K562 (cell line): Measurements from ENCODE around the gene RXRA. TPM values are rescaled to one million over a fixed set of nuclear protein-coding genes. Genes with fewer than 3 reads are reported as not detected.
A peak's percentile ranks its signal among the peaks of the same experiment; 100 is the strongest.

ENCODE experiments used
- ATAC-seq: fragments of 200-7000 bp; cut with Tn5 transposase; 3 replicates; pipeline ENCODE4 v1.9.1; 2020; ENCODE audit warnings: moderate library complexity
- BruUV-seq: library from RNA; stranded (reverse); fragments of 400-500 nt; replicated peaks from 2 replicates; lab custom pipeline; 2021; lab: Mats Ljungman, UMichigan
- CTCF ChIA-PET: fragments of 300-600 bp; formaldehyde crosslinking; extraction: SDS; loops from one replicate; lab custom pipeline; 2021; ENCODE audit warnings: low intra/inter-chr PET ratio; lab: Yijun Ruan, JAX
- POLR2A ChIA-PET: fragments of 300-600, 350-650 bp; sonication (Branson Sonifier 250); formaldehyde crosslinking; extraction: SDS; loops from one replicate; lab custom pipeline; 2021; ENCODE audit warnings: antibody characterized with exemption, inconsistent platforms; lab: Yijun Ruan, JAX
- DNase-seq, 4 experiments: peaks; one replicate each; pipeline versions ENCODE4 v3.0.0 to v3.0.0-alpha.2; 2011 to 2018; ENCODE audit warnings: low spot score in 3 of 4, mixed read lengths in 3 of 4; ENCODE audit errors: extremely low read depth in 1 of 4
- FAIRE-seq: peaks from 2 replicates; lab custom pipeline; 2011; peaks lifted over from hg19 to GRCh38; lab: Jason Lieb, UNC
- H2AFZ ChIP-seq: 2 replicates; pipeline ENCODE4 v1.6.0; 2011; ENCODE audit warnings: low read depth, low read length, control low read depth, inconsistent platforms
- H3K27ac ChIP-seq: fragments of 200-600 bp; 3 replicates; pipeline ENCODE4 v1.8.0; 2011; ENCODE audit warnings: low read depth, mild to moderate bottlenecking, control low read depth, inconsistent platforms, low read length, moderate library complexity, mixed read lengths; ENCODE audit errors: extremely low read depth
- H3K27me3 ChIP-seq, 2 experiments: fragments of 300-600 bp in 1 of 2; 2 replicates in 1 of 2; 3 replicates in 1 of 2; pipeline versions ENCODE4 v1.6.0 to v1.8.0; 2011; ENCODE audit warnings: inconsistent platforms in 2 of 2, low read length in 2 of 2, mild to moderate bottlenecking in 1 of 2, mixed read lengths in 1 of 2, moderate library complexity in 1 of 2; ENCODE audit not compliant: control insufficient read depth in 2 of 2, insufficient read depth in 2 of 2
- H3K36me3 ChIP-seq: fragments of 300-600 bp; 3 replicates; pipeline ENCODE4 v1.8.0; 2011; ENCODE audit warnings: mild to moderate bottlenecking, low read length, inconsistent platforms; ENCODE audit not compliant: control insufficient read depth, insufficient read depth
- H3K4me1 ChIP-seq, 2 experiments: fragments of 200-600 bp in 1 of 2; replicated peaks in 1 of 2; 2 replicates in 1 of 2; 3 replicates in 1 of 2; pipeline versions ENCODE4 v1.5.1 to v1.8.0; 2011; ENCODE audit warnings: inconsistent platforms in 2 of 2, low read length in 2 of 2, mild to moderate bottlenecking in 1 of 2, mixed read lengths in 1 of 2, moderate library complexity in 1 of 2; ENCODE audit not compliant: control insufficient read depth in 2 of 2, insufficient read depth in 2 of 2
- H3K4me2 ChIP-seq: 2 replicates; pipeline ENCODE4 v1.6.1; 2011; ENCODE audit warnings: low read length, control low read depth, inconsistent platforms, mixed read lengths; ENCODE audit not compliant: insufficient read depth
- H3K4me3 ChIP-seq: fragments of 200-600 bp; sonication (generic), shearing (Covaris generic); 2 replicates; pipeline ENCODE4 v1.5.1; 2016; ENCODE audit warnings: control low read depth, inconsistent platforms
- H3K79me2 ChIP-seq: fragments of 200-600 bp; 3 replicates; pipeline ENCODE4 v1.8.0; 2011; ENCODE audit warnings: low read length, inconsistent platforms; ENCODE audit not compliant: control insufficient read depth, insufficient read depth
- H3K9ac ChIP-seq, 2 experiments: 2 replicates each; pipeline versions ENCODE4 v1.6.0 to v1.6.1; 2011; ENCODE audit warnings: low read depth in 2 of 2, low read length in 2 of 2, control low read depth in 1 of 2, inconsistent platforms in 1 of 2, mild to moderate bottlenecking in 1 of 2, mixed read lengths in 1 of 2; ENCODE audit not compliant: insufficient read depth in 1 of 2
- H3K9me1 ChIP-seq: one replicate; pipeline ENCODE4 v1.6.0; 2011; ENCODE audit warnings: inconsistent platforms, mild to moderate bottlenecking, low read length, moderate library complexity; ENCODE audit not compliant: control insufficient read depth, insufficient read depth
- H3K9me3 ChIP-seq: replicated peaks from 2 replicates; pipeline ENCODE4 v1.5.1; 2011; ENCODE audit warnings: low read depth, low read length, inconsistent platforms; ENCODE audit not compliant: control insufficient read depth, insufficient read depth
- H4K20me1 ChIP-seq: replicated peaks from 2 replicates; pipeline ENCODE4 v1.6.1; 2011; ENCODE audit warnings: low read length, inconsistent platforms, mixed read lengths; ENCODE audit not compliant: control insufficient read depth, insufficient read depth
- BCOR ChIP-seq: fragments of 450-650 bp; IDR thresholded peaks from 2 replicates; pipeline ENCODE4 v1.6.1; 2016
- CBX1 ChIP-seq: sonication (generic); IDR thresholded peaks from 2 replicates; pipeline ENCODE4 v1.6.1; 2016; ENCODE audit warnings: antibody characterized with exemption, low read depth, mild to moderate bottlenecking
- GTF2E2 ChIP-seq: fragments of 200-800 bp; sonication (Bioruptor generic); IDR thresholded peaks from 2 replicates; pipeline ENCODE4 v1.6.1; 2016; ENCODE audit warnings: missing genetic modification characterization, missing compliant biosample characterization
- MEF2D ChIP-seq: conservative IDR thresholded peaks from 2 replicates; pipeline ENCODE4 v1.6.1; 2016; ENCODE audit warnings: low read depth, missing genetic modification characterization, missing compliant biosample characterization
- PCBP1 ChIP-seq: fragments of 200-400 bp; formaldehyde crosslinking; IDR thresholded peaks from 2 replicates; pipeline ENCODE4 v1.6.1; 2018; ENCODE audit warnings: mild to moderate bottlenecking, low read depth, low read length; ENCODE audit not compliant: poor library complexity, severe bottlenecking
- POLR2AphosphoS5 ChIP-seq: IDR thresholded peaks from 2 replicates; pipeline ENCODE4 v1.6.1; 2011; ENCODE audit warnings: mild to moderate bottlenecking, low read depth, low read length, moderate library complexity; ENCODE audit not compliant: control insufficient read depth, insufficient read depth
- TEAD1 ChIP-seq, 2 experiments: fragments of 450-650 bp in 1 of 2; sonication (generic) in 1 of 2; formaldehyde crosslinking; IDR thresholded peaks; 2 replicates each; pipeline versions ENCODE4 v1.4.0 to v1.8.0; 2020 to 2022; ENCODE audit warnings: mild to moderate bottlenecking in 2 of 2, missing genetic modification reagents in 1 of 2
- ZNF347 ChIP-seq: fragments of 450-650 bp; formaldehyde crosslinking; IDR thresholded peaks from 2 replicates; pipeline ENCODE4 v1.4.0; 2020; ENCODE audit warnings: low read depth, mild to moderate bottlenecking, moderate library complexity
- ZNF507 ChIP-seq: conservative IDR thresholded peaks from 2 replicates; pipeline ENCODE4 v1.6.1; 2017; ENCODE audit warnings: missing genetic modification characterization, missing compliant biosample characterization
- ZNF561 ChIP-seq: fragments of 450-650 bp; formaldehyde crosslinking; conservative IDR thresholded peaks from 2 replicates; pipeline ENCODE4 v1.4.0; 2020; ENCODE audit warnings: mild to moderate bottlenecking, moderate library complexity
- ZSCAN29 ChIP-seq: fragments of 450-650 bp; IDR thresholded peaks from 2 replicates; pipeline ENCODE4 v1.6.1; 2017
- WGBS: fragments of 100-300 bp; shearing (Covaris generic); methylation state at CpG from one replicate; pipeline ENCODE4 v1.1.6; 2016; ENCODE audit warnings: low coverage, mixed read lengths; ENCODE audit not compliant: insufficient coverage; ENCODE audit errors: missing lambda C conversion rate; 5-methylcytosine and 5-hydroxymethylcytosine counted together
- in situ Hi-C: fragments of 300-500 bp; cut with MboI; formaldehyde crosslinking; loops from 4 replicates; pipeline ENCODE4 v1.15.0; 2018; ENCODE audit warnings: inconsistent platforms, mixed read lengths
- intact Hi-C: fragments of 100-400 bp; cut with micrococcal nuclease; formaldehyde crosslinking; loops from 2 replicates; pipeline ENCODE4 v1.14.2; 2022
- polyA plus RNA-seq, 8 experiments: library from polyadenylated mRNA; depleted of rRNA in 4 of 8; stranded (reverse) in 5 of 8; unstranded in 3 of 8; fragments of >200 nt; fragmentation: Nextera tagmentation in 2 of 8; fragmentation: Illumina TruSeq in 1 of 8; extraction: Ambion mirVana in 2 of 8; extraction: Trizol in 1 of 8; gene quantifications; 2 replicates each; pipeline versions ENCODE4 v1.2.1 to v1.2.3, GENCODE V29; 2011 to 2014; ENCODE audit warnings: inconsistent platforms in 1 of 8, missing spikeins in 1 of 8
- total RNA-seq, 7 experiments: library from RNA; depleted of rRNA in 6 of 7; stranded (reverse); fragments of >200 nt in 6 of 7; fragmentation: Illumina TruSeq in 2 of 7; extraction: Trizol in 2 of 7; gene quantifications; 2 replicates each; pipeline versions ENCODE4 v1.2.1 to v1.2.3, GENCODE V29; 2011 to 2021; ENCODE audit warnings: low replicate concordance in 1 of 7
- TF ChIP-seq, protein P1 (sequence below): fragments of 450-650 bp; IDR thresholded peaks from 2 replicates; pipeline ENCODE4 v1.6.1; 2016; ENCODE audit warnings: mild to moderate bottlenecking
- TF ChIP-seq, protein P2 (sequence below): fragments of 250-450 bp; sonication (Bioruptor Pico); IDR thresholded peaks from 2 replicates; pipeline ENCODE4 v1.8.0; 2022; ENCODE audit warnings: inconsistent platforms, mild to moderate bottlenecking, moderate library complexity, borderline replicate concordance
- TF ChIP-seq, protein P3 (sequence below): fragments of 250-450 bp; sonication (Bioruptor Pico); IDR thresholded peaks from 2 replicates; pipeline ENCODE4 v1.8.0; 2022; ENCODE audit warnings: moderate library complexity, mild to moderate bottlenecking, inconsistent platforms
- TF ChIP-seq, protein P4 (sequence below): fragments of 250-450 bp; sonication (Bioruptor Pico); IDR thresholded peaks from 2 replicates; pipeline ENCODE4 v1.8.0; 2021; ENCODE audit warnings: mild to moderate bottlenecking, moderate library complexity

RXRA gene
- total and polyA plus RNA-seq, 9 of the 15 experiments (the other 6 are each of a cell fraction or from before 2014, with no cell fraction given), result 0.35 to 23.6 (median 4.6) TPM

DNA sequence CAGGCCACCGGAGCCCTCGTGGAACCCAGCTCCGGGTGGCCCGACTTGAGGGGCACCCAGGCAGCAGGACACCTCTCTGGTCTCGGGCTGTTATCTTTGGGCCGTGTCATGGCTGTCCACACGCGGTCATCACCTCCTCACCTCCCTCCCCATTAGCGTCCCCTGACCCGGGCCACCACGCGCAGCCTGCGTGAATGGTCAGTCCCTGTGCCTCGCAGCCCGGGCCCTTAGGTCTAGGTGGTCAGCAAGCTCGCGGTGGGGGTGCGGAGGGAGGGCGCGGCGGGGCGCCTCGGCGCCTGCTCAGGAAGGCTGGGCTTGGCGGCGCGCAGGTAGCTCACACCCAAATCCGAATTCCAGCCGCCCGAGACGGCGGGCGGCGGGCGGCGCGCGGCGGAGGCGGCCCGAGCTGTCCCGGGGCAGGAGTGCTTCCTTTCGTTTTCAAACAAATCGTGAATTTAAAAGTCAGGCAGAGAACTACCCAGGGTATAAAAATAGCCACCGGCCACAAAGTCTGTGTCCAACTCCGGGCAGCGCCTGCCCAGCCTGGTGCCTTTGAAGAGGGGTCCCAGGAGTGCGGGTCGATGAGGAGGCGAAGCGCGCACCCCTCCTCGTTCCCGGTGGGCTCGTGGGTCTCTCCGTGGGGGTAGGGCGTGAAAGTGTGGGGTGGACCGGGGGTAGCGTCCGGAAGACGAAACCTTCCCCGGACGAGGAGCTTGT, 1.0 kb upstream of the RXRA start:
- ATAC-seq (peak; percentile 36), FAIRE-seq (no peak), DNase-seq (peak; percentile 57 to 72 (median 64))
- peaks cover 4% of the 10 kb centered on the region for H4K20me1 ChIP-seq
- 4% methylated on average over 48 of the region's 63 CpGs for WGBS
- H3K36me3 ChIP-seq, result no peaks in the 10 kb centered on the region
- H3K4me2 ChIP-seq, result peak overlapping the region; percentile 86
- H3K79me2 ChIP-seq, result peaks cover 36% of the 10 kb centered on the region
- peak overlapping the region; percentile 83 for H2AFZ ChIP-seq
- in situ Hi-C loops, result no loop called here
- peaks cover 5% of the 10 kb centered on the region for H3K9me1 ChIP-seq
- ChIA-PET CTCF (interaction anchor here (0.6 kb wide), 1 partner anchor 121 kb away, joined by 3 read pairs; no protein-coding TSS in a partner anchor), POLR2A (interaction anchor here (0.6 to 1.0 kb wide), 5 partner anchors 18 to 1061 kb away, joined by 3 to 6 read pairs (median 4); no protein-coding TSS in a partner anchor)
- BruUV-seq, result TSS peak; percentile 98
- H3K27me3 ChIP-seq, result no peaks in the 10 kb centered on the region
- peak overlapping the region; percentile 57 for H3K4me3 ChIP-seq
- H3K9ac ChIP-seq, result peak overlapping the region; percentile 77 to 97
- H3K4me1 ChIP-seq, result peaks cover 20 to 82% of the 10 kb centered on the region in 2 experiments
- no peaks in the 10 kb centered on the region for H3K9me3 ChIP-seq
- intact Hi-C loops, result loop anchor here (10.0 kb wide), 1 partner anchor 150 kb away; no protein-coding TSS in a partner anchor
- H3K27ac ChIP-seq, result peak overlapping the region; percentile 79
- TF ChIP-seq BCOR (no peak), POLR2AphosphoS5 (no peak), MEF2D (tag) (no peak), ZNF347 (no peak), PCBP1 (peak; percentile 65), TEAD1 (CRISPR knock-in tag; IDR thresholded peaks at IDR 0.05) (peak in 1 of 2 experiments; percentile 55; a peak in 1 of 4 replicates), ZNF561 (CRISPR knock-in tag) (no peak), ZNF507 (tag) (no peak), CBX1 (no peak), ZSCAN29 (0 out of 2 replicates have a peak, but pooled peaks have one; percentile 25), GTF2E2 (tag) (no peak)
- TF ChIP-seq, protein P1, sequence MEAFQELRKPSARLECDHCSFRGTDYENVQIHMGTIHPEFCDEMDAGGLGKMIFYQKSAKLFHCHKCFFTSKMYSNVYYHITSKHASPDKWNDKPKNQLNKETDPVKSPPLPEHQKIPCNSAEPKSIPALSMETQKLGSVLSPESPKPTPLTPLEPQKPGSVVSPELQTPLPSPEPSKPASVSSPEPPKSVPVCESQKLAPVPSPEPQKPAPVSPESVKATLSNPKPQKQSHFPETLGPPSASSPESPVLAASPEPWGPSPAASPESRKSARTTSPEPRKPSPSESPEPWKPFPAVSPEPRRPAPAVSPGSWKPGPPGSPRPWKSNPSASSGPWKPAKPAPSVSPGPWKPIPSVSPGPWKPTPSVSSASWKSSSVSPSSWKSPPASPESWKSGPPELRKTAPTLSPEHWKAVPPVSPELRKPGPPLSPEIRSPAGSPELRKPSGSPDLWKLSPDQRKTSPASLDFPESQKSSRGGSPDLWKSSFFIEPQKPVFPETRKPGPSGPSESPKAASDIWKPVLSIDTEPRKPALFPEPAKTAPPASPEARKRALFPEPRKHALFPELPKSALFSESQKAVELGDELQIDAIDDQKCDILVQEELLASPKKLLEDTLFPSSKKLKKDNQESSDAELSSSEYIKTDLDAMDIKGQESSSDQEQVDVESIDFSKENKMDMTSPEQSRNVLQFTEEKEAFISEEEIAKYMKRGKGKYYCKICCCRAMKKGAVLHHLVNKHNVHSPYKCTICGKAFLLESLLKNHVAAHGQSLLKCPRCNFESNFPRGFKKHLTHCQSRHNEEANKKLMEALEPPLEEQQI, result no peak
- TF ChIP-seq, protein P2, sequence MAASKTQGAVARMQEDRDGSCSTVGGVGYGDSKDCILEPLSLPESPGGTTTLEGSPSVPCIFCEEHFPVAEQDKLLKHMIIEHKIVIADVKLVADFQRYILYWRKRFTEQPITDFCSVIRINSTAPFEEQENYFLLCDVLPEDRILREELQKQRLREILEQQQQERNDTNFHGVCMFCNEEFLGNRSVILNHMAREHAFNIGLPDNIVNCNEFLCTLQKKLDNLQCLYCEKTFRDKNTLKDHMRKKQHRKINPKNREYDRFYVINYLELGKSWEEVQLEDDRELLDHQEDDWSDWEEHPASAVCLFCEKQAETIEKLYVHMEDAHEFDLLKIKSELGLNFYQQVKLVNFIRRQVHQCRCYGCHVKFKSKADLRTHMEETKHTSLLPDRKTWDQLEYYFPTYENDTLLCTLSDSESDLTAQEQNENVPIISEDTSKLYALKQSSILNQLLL (CRISPR knock-in tag), result no peak
- TF ChIP-seq, protein P3, sequence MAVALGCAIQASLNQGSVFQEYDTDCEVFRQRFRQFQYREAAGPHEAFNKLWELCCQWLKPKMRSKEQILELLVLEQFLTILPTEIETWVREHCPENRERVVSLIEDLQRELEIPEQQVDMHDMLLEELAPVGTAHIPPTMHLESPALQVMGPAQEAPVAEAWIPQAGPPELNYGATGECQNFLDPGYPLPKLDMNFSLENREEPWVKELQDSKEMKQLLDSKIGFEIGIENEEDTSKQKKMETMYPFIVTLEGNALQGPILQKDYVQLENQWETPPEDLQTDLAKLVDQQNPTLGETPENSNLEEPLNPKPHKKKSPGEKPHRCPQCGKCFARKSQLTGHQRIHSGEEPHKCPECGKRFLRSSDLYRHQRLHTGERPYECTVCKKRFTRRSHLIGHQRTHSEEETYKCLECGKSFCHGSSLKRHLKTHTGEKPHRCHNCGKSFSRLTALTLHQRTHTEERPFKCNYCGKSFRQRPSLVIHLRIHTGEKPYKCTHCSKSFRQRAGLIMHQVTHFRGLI (CRISPR knock-in tag), result no peak
- TF ChIP-seq, protein P4, sequence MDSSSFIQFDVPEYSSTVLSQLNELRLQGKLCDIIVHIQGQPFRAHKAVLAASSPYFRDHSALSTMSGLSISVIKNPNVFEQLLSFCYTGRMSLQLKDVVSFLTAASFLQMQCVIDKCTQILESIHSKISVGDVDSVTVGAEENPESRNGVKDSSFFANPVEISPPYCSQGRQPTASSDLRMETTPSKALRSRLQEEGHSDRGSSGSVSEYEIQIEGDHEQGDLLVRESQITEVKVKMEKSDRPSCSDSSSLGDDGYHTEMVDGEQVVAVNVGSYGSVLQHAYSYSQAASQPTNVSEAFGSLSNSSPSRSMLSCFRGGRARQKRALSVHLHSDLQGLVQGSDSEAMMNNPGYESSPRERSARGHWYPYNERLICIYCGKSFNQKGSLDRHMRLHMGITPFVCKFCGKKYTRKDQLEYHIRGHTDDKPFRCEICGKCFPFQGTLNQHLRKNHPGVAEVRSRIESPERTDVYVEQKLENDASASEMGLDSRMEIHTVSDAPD (CRISPR knock-in tag), result no peak
